GM18870 (cell line): Measurements from ENCODE around the gene SLC16A10.
A peak's percentile ranks its signal among the peaks of the same experiment; 100 is the strongest.

ENCODE experiments used
- ATAC-seq: cut with Tn5 transposase; IDR thresholded peaks from one replicate; pipeline ENCODE4 v1.9.1; 2021; ENCODE audit warnings: moderate library complexity; ENCODE audit not compliant: unreplicated experiment

Gene SLC16A10

DNA sequence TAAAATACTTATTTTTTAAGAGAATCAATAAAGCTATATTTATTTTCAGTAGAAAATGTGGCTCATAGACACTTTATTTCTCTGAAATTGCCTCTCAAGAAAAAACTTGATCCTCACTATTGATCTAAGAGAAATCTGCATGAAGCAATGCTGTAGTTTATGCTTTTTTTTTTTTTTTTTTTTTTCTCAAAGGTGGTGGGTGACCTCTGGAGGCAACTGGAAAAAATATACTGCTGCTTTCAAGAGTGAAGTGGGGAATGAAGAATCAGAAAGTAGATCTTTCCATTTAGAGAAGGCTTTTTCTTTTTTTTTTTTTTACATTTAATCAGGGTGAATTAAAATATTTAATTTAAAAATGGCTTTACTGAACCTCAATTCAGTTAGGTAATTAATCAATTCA is 169.3 kb downstream of the SLC16A10 start:
- ATAC-seq = no peak

DNA sequence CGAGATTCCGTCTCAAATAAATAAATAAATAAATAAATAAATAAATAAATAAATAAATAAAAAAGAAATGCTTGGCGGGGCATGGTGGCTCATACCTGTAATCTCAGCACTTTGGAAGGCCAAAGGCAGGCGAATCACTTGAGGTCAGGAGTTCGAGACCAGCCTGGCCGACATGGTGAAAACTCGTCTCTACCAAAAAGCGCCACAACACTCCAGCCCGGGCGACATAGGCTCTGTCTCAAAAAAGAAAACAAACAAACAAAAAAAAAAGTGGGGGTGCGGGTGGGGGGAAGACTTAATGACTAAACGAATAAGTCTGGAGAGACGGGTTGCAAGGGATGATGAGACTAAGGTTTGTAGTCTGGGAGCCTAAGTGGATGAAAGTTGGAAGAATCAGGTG is 170.7 kb downstream of the SLC16A10 start:
- no peak for ATAC-seq

DNA sequence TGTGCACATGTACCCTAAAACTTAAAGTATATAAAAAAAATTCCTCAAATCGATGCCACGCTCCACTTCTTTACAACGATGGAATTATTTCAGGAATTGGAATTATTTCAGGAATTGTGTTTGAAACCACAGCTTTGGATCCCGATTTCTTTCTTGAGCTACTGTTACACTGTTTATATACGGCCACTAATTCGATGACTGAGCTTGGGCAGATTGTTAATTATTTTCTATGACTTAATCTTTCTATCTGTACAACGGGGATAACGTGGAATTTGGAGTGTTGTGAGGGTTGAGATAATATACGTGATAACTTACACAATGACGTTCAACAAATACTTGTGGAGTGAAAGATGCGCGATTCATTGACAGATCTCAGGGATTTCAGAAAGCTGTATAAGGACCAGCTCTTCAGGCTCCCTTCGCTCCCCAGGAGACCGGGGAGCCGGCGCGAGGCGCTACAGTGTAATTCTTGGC is 171.3 kb downstream of the SLC16A10 start:
- ATAC-seq = no peak

DNA sequence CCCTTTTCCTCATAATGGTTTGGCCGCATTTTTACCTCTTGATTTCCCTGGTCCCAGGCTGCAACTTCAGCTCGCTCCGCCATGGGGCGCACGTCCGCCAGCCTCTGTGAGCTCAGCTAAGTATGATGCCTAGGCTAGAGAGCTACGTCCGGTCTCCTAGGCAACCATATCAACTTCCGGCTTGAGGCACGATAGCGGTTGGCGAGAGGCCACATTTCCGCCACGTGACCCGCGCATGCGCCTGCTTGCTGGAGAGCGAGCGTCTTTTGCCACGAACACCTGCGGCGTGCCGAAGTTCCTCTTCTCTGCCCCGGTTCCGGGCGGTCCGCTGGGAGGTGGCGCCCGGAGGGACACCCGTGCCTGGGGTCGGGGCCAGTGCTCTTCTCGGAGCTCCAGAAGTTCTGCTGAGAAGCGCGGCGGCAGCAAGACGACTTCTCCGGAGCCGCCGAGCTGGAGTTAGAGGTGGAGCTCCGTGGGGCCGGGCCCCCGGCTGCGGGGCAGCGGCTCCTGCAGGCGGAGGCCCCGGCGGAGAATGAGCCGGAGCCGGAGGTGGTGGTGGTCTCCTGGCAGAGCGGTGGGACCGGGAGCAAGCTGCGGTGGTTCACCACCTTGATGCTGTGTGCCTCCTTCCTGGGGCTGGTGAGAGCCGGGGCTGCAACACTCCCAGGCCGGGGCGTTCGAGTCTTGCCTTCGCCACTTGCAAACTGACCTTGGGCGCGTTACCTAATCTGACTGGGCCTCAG is 172.0 kb downstream of the SLC16A10 start:
- peak; percentile 98 for ATAC-seq

DNA sequence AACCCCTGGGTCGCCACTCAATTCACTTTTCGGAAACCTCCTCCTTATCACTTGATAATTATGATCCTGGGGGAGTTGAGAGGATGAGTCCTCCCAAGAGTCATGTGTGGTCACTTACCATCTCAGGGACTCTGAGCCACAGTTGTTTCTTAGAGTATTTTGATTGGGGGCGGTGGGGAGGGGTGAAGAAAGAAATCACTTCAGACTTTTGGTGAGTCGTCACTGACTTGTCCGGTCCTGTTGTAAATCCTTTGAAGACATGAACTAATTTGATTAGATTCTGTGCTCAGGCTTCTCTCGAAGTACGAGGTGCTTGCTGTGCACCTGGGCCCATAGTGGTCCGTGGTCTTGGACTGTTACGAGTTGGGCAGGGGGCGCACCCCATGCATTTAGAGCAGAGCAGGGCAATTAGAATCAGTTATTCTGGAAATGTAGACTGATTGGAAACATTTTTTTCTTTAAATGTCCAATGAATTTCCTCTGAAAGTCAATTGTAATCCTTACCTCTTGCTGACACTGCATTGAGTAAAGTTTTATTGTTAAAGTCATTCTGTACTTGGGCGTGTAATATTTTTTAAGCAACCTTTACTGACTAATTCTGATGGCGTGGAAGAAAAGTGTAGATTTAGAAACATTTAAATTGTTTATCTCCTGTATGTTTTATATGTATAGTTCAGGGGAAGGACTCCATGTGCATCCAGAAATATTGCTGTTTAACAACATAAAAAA is 173.4 kb downstream of the SLC16A10 start:
- no peak for ATAC-seq

DNA sequence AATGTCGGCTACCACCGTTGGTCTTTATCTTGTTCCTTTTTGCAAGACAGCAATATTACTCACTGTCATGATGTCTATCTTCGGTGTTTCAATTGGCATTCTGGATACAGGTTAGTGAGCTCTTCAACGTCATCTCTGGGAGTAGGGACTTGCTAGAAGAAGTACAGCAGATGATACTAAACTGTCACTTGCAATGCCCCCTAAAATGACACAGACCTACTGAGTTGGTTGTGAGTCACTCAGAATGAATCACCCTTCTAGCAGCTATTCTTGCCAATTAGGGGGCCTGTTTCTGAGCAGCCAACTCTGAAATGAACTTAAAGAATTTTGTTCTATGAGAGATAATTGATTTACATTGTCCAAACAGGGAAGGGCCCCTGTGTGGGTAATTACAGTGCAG is 176.5 kb downstream of the SLC16A10 start:
- ATAC-seq = no peak

DNA sequence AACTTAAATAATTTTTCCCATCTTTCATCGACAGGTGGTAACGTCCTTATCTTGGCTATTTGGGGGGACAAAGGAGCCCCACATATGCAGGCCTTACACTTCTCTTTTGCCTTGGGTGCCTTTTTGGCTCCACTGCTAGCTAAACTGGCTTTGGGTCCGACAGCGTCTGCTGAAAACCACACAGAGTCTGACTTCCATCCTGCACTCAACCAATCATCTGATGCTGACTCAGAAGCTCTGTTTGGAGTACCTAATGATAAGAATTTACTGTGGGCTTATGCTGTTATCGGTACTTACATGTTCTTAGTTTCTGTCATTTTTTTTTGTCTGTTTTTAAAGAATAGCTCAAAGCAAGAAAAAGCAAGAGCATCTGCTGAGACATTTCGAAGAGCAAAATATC is 178.5 kb downstream of the SLC16A10 start:
- ATAC-seq = no peak

DNA sequence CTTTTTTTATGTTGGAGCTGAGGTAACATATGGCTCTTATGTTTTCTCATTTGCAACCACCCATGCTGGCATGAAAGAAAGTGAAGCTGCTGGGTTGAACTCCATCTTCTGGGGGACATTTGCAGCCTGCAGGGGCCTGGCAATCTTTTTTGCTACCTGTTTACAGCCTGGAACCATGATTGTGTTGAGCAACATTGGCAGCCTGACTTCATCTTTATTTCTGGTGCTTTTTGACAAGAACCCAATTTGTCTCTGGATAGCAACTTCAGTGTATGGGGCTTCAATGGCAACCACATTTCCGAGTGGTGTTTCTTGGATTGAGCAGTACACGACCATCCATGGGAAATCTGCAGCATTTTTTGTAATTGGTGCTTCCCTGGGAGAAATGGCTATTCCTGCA is 179.0 kb downstream of the SLC16A10 start:
- no peak for ATAC-seq

DNA sequence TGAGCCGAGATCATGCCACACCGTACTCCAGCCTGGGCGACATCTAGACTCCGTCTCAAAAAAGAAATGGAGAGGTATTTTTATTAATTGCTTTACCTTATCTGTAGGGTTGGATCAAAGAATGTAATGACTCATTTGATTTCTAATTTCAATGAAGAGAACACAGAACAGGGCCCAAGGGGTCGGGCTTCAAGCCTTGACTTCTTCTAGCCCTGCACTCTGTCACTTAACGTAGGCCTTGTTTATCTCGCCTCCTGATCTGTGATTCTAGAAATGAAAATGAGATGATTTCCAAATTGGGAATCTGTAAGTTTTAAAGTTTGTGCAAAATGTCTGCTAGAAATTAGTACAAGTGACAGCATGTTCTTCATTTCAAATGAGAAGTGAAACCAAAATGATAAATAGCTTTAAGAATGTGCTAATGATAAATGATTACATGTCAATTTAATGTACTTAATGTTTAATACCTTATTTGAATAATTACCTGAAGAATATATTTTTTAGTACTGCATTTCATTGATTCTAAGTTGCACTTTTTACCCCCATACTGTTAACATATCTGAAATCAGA is 180.5 kb downstream of the SLC16A10 start:
- no peak for ATAC-seq

DNA sequence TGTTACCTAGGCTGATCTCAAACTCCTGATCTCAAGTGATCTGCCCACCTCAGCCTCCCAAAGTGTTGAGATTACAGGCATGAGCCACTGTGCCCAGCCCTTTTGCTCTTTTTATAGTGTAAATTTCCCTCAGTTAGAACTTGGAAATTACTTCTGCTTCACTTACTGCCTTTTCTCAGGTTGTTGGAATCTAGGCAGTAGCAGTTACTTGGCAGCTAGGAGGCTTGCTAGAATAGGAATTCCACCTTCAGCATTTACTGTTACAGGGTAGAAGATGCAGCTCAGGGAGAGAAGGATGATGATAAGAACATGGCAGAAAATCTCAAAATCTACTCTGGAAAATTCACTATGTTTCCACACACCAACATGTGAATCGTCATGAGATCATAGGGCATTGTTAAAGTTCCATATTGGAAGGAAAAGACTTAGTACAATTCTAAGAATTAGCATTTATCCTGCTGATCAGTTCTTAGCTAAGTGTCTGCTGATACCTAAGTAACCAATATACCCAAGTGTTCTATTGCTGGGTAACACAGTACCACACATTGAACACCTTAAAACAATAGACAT is 182.2 kb downstream of the SLC16A10 start:
- ATAC-seq = no peak

DNA sequence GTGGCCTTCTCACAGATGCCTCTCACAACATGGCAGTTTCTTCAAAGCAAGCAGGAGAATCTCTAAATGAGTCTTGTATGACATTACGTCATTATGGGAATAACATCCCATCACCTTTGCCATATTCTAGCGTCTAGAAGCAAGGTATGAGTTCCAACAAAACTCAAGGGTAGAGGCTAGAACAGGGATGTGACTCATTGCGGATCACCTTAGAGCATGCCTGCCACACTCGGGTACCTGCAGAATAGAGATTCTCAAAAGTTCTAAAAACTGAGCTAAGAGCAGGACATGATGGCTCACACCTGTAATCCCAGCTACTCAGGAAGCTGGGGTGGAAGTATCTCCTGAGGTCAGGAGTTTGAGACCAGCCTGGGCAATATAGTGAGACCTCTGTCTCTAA is 182.8 kb downstream of the SLC16A10 start:
- no peak for ATAC-seq

DNA sequence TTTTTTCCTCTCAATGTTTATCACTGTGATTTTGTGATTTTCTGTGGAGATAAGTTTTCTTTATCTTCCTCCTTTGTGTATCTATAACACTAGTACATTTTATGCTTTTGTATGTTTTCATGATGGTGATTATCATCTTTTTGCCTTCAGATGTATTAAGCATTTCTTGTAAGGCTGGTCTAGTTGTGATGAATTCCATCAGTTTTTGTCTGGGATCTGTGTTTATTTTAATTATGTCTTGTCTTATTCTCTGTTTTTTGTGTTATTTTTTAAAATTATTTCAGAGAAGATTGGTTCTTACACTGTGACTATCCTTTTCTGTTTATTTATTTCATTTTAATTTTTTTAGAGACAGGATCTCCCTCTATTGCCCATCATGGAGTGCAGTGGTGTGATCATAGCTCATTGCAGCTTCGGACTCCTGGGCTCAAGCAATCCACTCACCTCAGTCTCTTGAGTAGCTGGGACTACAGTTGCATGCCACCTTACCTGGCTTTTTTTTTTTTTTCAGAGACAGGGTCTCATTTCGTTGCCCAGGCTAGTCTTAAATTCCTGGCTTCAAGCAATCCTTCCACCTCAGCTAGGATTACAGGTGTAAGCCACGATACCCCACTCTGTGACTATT is 187.4 kb downstream of the SLC16A10 start:
- ATAC-seq = no peak

DNA sequence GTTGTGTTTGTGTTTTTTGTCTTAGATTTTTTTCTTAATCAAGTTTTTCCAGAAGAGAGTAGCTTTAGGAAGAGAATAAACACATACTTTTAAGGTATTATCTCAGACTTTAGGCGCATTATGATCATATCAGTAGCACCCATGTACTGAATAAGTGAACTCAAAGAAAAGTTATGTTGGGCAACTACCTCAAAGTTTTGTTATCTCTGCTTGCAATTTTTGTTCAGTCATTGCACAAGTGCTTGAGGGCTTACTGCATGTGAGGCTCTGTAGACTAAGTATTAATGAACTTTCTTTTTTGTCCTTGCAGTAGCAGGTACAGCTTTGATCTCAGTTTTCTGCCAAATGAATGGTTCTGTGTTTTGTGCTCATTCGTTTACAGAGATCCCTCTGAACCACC is 189.0 kb downstream of the SLC16A10 start:
- ATAC-seq = no peak

DNA sequence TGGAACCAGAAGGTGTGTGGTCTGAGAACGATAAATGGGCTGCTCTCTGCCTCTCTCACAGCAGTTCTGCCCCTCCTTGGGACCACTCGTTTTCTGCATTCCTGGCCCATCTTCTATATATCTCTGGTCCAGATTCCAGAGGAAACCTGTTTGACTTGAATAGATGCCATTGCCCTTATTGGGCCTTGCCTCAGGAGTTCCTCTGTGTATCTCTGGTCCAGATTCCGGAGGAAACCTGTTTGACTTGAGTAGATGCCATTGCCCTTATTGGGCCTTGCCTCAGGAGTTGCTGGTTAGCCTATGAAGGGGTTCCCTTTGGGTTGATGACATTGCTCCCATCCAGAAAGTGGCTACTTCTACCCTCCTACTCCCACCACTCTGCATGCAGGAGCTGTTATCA is 189.4 kb downstream of the SLC16A10 start:
- ATAC-seq = no peak

DNA sequence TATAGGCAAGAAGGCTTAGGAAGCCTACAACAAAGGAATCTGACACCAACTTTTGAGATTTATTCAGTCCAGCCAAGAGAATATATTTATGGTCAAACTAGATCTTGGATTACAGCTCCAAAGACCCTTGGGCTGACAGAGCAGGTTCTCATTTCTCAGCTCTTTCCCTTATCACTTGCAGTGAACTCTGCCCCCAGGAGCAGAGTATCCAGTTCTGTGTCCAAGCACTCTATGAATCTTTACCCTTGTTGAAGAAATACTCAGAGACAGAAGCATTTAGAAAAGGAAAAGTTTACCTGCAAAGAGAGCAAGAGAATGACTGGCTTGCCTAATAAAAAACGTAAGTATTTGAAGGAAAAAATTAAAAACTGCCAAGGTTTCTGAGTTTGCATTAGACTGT is 190.5 kb downstream of the SLC16A10 start:
- ATAC-seq = no peak

DNA sequence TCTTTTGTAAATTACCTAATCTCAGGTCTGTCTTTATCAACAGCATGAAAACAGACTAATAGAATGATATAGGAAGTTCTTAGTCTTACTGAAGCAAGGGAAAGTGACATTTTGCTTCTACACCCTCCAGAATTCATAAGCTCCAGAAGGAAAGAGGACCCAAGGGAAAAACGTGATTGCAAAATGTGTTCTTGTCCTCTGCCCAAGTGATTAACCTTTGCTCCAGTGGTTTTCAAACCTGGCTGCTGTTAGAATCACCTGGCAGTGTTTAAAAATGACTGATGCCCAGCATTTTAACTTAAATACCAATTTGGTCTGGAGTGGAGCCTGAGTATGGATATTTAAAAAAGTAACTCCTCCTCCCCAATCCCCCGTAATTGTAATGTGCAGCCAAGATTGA is 191.4 kb downstream of the SLC16A10 start:
- no peak for ATAC-seq

DNA sequence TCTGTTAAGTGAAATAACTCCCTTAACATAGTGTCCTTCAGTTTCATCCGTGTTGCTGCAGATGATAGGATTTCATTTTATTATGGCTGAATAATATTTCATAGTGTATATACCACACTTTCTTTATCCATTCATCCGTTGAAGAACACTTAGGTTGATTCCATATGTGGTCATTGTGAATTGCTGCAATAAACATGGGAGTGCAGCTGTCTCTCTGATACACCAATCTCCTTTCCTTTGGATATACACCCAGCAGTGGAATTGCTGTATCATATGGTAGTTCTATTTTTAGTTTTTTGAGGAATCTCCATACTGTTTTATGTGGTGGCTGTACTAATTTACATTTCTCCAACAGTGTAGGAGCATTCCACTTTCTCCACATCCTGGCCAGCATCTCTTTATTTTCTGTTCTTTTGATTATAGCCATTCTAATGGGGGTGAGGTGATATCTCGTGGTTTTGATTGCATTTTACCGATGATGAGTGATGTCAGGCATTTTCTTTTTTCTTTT is 193.2 kb downstream of the SLC16A10 start:
- no peak for ATAC-seq
